Adrenal gland (tissue), 12 donors: Measurements from ENCODE around the gene ABCA5. TPM values are rescaled to one million over a fixed set of nuclear protein-coding genes. Genes with fewer than 3 reads are reported as not detected.
A peak's percentile ranks its signal among the peaks of the same experiment; 100 is the strongest.

ENCODE experiments used
- DNase-seq, 7 donors: peaks; one replicate each; pipeline ENCODE4 v3.0.0-alpha.2; 2019 to 2020
- H3K27ac ChIP-seq, 5 donors: fragments of 200-600 bp; sonication (generic) in 4 of 5; 1 replicate in 3 of 5; 2 replicates in 2 of 5; pipeline versions ENCODE4 v1.5.1 to v1.8.0; 2016 to 2020; ENCODE audit warnings: mild to moderate bottlenecking in 1 of 5
- H3K27me3 ChIP-seq: fragments of 200-600 bp; 2 replicates; pipeline ENCODE4 v1.8.0; 2021
- H3K36me3 ChIP-seq, 2 donors: fragments of 200-600 bp; replicated peaks in 1 of 2; 1 replicate in 1 of 2; 2 replicates in 1 of 2; pipeline versions ENCODE4 v1.5.1 to v1.8.0; 2018 to 2022
- H3K4me1 ChIP-seq, 2 donors: fragments of 200-600 bp; replicated peaks in 1 of 2; 1 replicate in 1 of 2; 2 replicates in 1 of 2; pipeline versions ENCODE4 v1.5.1 to v1.8.0; 2018 to 2021
- H3K4me3 ChIP-seq, 4 donors: fragments of 200-600 bp; sonication (generic) in 3 of 4; one replicate each; pipeline ENCODE4 v1.5.1; 2016 to 2018
- H3K9me3 ChIP-seq, 3 donors: fragments of 200-600 bp; sonication (generic) in 1 of 3; replicated peaks in 1 of 3; 1 replicate in 2 of 3; 2 replicates in 1 of 3; pipeline versions ENCODE4 v1.5.1 to v1.8.0; 2016 to 2021
- POLR2A ChIP-seq, 2 donors: fragments of 450-650 bp; IDR thresholded peaks; one replicate each; pipeline ENCODE4 v1.6.1; 2017; ENCODE audit warnings: antibody characterized with exemption in 2 of 2, mild to moderate bottlenecking in 2 of 2, moderate library complexity in 1 of 2
- WGBS, 4 donors: extraction: QIAGEN DNeasy Blood & Tissue Kit in 2 of 4; methylation state at CpG; one replicate each; pipeline versions ENCODE4 v1.1.5 to v1.1.7; 2013 to 2017; 5-methylcytosine and 5-hydroxymethylcytosine counted together
- intact Hi-C, 2 donors: fragments of 100-400 bp; cut with DNase I; formaldehyde crosslinking; loops; one replicate each; pipeline versions ENCODE4 v1.14.1 to v1.15.0; 2022 to 2023
- polyA plus RNA-seq, 3 donors: library from polyadenylated mRNA; stranded (reverse); fragments of 200-250 nt in 2 of 3; fragments of 350-450 nt in 1 of 3; fragmentation: Illumina TruSeq in 1 of 3; extraction: RNeasy Lipid Tissue Mini Kit (QIAGEN cat#74804) in 1 of 3; gene quantifications; one replicate each; pipeline ENCODE4 v1.2.3, GENCODE V29; 2013 to 2014
- total RNA-seq, 9 donors: library from RNA; depleted of rRNA in 4 of 9; stranded (reverse); fragments of >200 nt in 4 of 9; fragments of 120-200 nt in 1 of 9; fragmentation: NEBNext Ultra II Directional in 1 of 9; extraction: Animal tissue kit (Norgen Biotek cat#: 25700) in 1 of 9; gene quantifications; one replicate each; pipeline versions ENCODE4 v1.1.0 to v1.2.4, GENCODE V29; 2013 to 2023
- TF ChIP-seq, protein P1 (sequence below), 6 experiments: fragments of 450-650 bp in 4 of 6; fragments of 200-600 bp in 2 of 6; sonication (generic) in 1 of 6; IDR thresholded peaks; 1 replicate in 5 of 6; 2 replicates in 1 of 6; pipeline versions ENCODE4 v1.5.1 to v1.8.0; 2016 to 2021; ENCODE audit warnings: antibody characterized with exemption in 6 of 6, mild to moderate bottlenecking in 2 of 6, moderate library complexity in 1 of 6
- donor health status: healthy with polysubstance abuse.
- donor health status: Bipolar disorder and iron deficiency.
- donor health status: DM: yes; HTN: yes; CAD: no.
- donor health status: DM: no; HTN: no; CAD: no.
- donor health status: DM: no; HTN: no; CAD: no.
- donor health status: DM: yes; HTN: yes; CAD: no.

ABCA5 gene
- total and polyA plus RNA-seq, 12 donors = 21.5 to 142 (median 40.7) TPM

- H3K27ac ChIP-seq = no peak overlapping the region
- WGBS, 4 donors = 54 to 65% (median 56%) methylated on average over 4 of the region's 4 CpGs
- DNase-seq = no peak
- TF ChIP-seq POLR2A (IDR thresholded peaks at IDR 0.05) = no peak
- TF ChIP-seq, protein P1, sequence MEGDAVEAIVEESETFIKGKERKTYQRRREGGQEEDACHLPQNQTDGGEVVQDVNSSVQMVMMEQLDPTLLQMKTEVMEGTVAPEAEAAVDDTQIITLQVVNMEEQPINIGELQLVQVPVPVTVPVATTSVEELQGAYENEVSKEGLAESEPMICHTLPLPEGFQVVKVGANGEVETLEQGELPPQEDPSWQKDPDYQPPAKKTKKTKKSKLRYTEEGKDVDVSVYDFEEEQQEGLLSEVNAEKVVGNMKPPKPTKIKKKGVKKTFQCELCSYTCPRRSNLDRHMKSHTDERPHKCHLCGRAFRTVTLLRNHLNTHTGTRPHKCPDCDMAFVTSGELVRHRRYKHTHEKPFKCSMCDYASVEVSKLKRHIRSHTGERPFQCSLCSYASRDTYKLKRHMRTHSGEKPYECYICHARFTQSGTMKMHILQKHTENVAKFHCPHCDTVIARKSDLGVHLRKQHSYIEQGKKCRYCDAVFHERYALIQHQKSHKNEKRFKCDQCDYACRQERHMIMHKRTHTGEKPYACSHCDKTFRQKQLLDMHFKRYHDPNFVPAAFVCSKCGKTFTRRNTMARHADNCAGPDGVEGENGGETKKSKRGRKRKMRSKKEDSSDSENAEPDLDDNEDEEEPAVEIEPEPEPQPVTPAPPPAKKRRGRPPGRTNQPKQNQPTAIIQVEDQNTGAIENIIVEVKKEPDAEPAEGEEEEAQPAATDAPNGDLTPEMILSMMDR (IDR thresholded peaks at IDR 0.05) = peak; percentile 44 to 72 (median 58)
- no peak overlapping the region for H3K4me3 ChIP-seq
- no peaks in the 10 kb centered on the region for H3K4me1 ChIP-seq
- H3K9me3 ChIP-seq = no peaks in the 10 kb centered on the region
- no peaks in the 10 kb centered on the region for H3K36me3 ChIP-seq
- intact Hi-C loops = no loop called here
- no peaks in the 10 kb centered on the region for H3K27me3 ChIP-seq
Observed at GRCh38 chr17:69246726-69247375, 80.1 kb downstream of the ABCA5 start.

GRCh38 chr17:69246202-69246601, 80.7 kb downstream of the ABCA5 start:
- TF ChIP-seq, protein P1 (IDR thresholded peaks at IDR 0.05) = no peak
- no peak for TF ChIP-seq POLR2A (IDR thresholded peaks at IDR 0.05)
- H3K27ac ChIP-seq = no peak overlapping the region

DNA sequence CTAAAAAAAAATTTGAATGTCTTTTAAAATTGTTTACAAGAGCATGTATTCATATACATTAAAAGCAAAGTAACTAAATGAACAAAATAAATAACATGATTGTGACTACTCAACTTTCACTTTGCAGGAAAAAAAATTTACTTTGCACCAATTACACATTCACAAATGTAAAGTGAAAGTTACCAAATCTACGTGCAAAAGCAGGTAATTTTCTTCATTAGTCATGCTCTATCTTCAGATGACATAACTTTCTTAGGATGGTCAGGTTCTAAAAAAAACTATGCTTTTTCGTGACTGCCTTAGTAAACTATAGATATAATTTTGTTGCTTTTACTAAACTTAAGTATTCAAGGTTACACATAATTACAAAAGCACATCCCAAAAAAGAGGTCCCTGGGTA, 81.3 kb downstream of the ABCA5 start:
- 43 to 56% (median 54%) methylated on average over 2 of the region's 2 CpGs for WGBS, 4 donors
- no peaks in the 10 kb centered on the region for H3K27me3 ChIP-seq
- H3K9me3 ChIP-seq = no peaks in the 10 kb centered on the region
- no peak for DNase-seq
- H3K36me3 ChIP-seq = no peaks in the 10 kb centered on the region
- no peaks in the 10 kb centered on the region for H3K4me1 ChIP-seq
- intact Hi-C loops = no loop called here
- H3K27ac ChIP-seq = no peak overlapping the region
- TF ChIP-seq POLR2A (IDR thresholded peaks at IDR 0.05) = no peak
- TF ChIP-seq, protein P1 (IDR thresholded peaks at IDR 0.05) = no peak
- H3K4me3 ChIP-seq = no peak overlapping the region

More at GRCh38 chr17:69246202-69246601, 80.7 kb downstream of the ABCA5 start:
- Histone ChIP-seq H3K9me3 (no peaks in the 10 kb centered on the region), H3K4me3 (no peak overlapping the region), H3K4me1 (no peaks in the 10 kb centered on the region), H3K27me3 (no peaks in the 10 kb centered on the region), H3K36me3 (no peaks in the 10 kb centered on the region)
- intact Hi-C loops = no loop called here
- no peak for DNase-seq
- 40 to 51% (median 45%) methylated on average over 1 of the region's 1 CpG for WGBS, 4 donors

DNA sequence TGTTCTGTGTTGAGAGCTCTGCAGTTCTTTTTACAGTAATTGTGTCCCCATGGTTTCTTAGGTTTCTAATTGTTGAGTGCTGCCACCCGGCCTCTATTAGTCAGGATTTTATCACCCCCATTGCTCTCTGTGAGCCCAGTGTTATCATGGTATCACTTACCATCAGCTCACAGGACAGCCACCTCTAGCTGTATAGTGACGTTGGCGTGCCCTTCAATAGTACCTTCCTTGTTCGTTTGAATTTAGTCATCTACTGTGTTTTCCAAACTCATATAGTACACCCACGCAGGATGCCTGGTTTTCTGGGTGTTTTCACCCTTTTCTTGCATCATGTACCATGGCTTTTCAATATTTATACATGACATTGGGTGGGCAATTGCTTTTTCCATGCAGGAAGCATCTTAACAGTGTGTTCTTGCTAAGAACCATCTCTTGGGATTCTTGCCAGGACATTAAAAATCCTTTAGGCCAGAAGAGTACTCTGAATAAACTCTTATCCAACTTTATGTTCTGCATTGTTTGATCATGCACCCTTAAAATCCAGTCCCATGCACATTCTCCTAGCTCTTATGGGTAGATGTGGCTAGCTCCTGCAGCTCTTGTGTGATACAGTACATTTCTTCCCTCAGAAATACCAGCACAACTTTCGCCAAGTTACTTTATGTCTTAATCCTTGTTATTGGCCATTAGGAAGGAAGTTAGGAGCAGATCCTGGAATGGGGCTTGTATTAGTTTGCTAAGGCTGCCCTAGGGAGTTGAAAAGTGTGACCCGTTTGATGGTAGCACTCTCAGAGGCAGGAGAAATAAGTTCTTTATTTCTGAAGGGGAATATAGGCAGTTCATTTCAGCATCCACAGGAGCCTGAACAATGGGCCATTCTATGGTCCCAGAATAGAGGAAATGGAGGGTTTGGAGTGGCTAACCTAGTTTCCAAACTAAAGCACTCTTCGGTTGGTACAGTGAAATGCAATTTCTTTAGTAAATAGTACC, 87.0 kb downstream of the ABCA5 start:
- Histone ChIP-seq H3K36me3 (no peaks in the 10 kb centered on the region), H3K27me3 (no peaks in the 10 kb centered on the region), H3K4me1 (peaks cover 0 to 4% of the 10 kb centered on the region in 2 donors), H3K4me3 (no peak overlapping the region), H3K9me3 (no peaks in the 10 kb centered on the region), H3K27ac (no peak overlapping the region)
- intact Hi-C loops = loop anchor here (5.0 to 10.0 kb wide), 2 partner anchors 265 to 468 kb away; no protein-coding TSS in a partner anchor
- TF ChIP-seq, protein P1 (IDR thresholded peaks at IDR 0.05) = no peak
- no peak for TF ChIP-seq POLR2A (IDR thresholded peaks at IDR 0.05)
- no peak for DNase-seq
- WGBS, 4 donors = 89 to 94% (median 94%) methylated on average over 8 of the region's 8 CpGs
